ENCODE data around the gene KCNIP1. TPM values are rescaled to one million over a fixed set of nuclear protein-coding genes. Genes with fewer than 3 reads are reported as not detected.

Gene KCNIP1
- total RNA-seq, 2 experiments from 2014 or later, result not detected

- POLR2A ChIA-PET, result no interaction called here
- DNase-seq, result no peak
- no peak overlapping the region for H3K4me3 Mint-ChIP-seq
- H3K36me3 Mint-ChIP-seq (ENCODE audit: low read depth), result no peaks in the 10 kb centered on the region
- CTCF ChIA-PET, result no interaction called here
- H3K4me1 Mint-ChIP-seq, result no peaks in the 10 kb centered on the region
- H3K27ac Mint-ChIP-seq, result no peak overlapping the region
- H3K9me3 Mint-ChIP-seq, result no peaks in the 10 kb centered on the region
- H3K27me3 Mint-ChIP-seq, result peaks cover 53% of the 10 kb centered on the region
Observed at GRCh38 chr5:170501931-170502330, 1.9 kb upstream of the KCNIP1 start.

- ChIA-PET CTCF (no interaction called here), POLR2A (no interaction called here)
- Mint-ChIP-seq H3K36me3 (ENCODE audit: low read depth) (no peaks in the 10 kb centered on the region), H3K4me3 (no peak overlapping the region), H3K9me3 (no peaks in the 10 kb centered on the region), H3K27me3 (peaks cover 50% of the 10 kb centered on the region), H3K4me1 (no peaks in the 10 kb centered on the region), H3K27ac (no peak overlapping the region)
- DNase-seq, result no peak
Observed at GRCh38 chr5:170504616-170505266, 921 bp downstream of the KCNIP1 start.

GRCh38 chr5:170508036-170508435, 4.2 kb downstream of the KCNIP1 start:
- no peak for DNase-seq
- no peak overlapping the region for H3K4me3 Mint-ChIP-seq
- no peak overlapping the region for H3K27ac Mint-ChIP-seq
- ChIA-PET POLR2A (no interaction called here), CTCF (no interaction called here)
- no peaks in the 10 kb centered on the region for H3K4me1 Mint-ChIP-seq
- no peaks in the 10 kb centered on the region for H3K9me3 Mint-ChIP-seq
- H3K36me3 Mint-ChIP-seq (ENCODE audit: low read depth), result no peaks in the 10 kb centered on the region
- H3K27me3 Mint-ChIP-seq, result peaks cover 36% of the 10 kb centered on the region

GRCh38 chr5:170508660-170509347, 5.0 kb downstream of the KCNIP1 start:
- Mint-ChIP-seq H3K27ac (no peak overlapping the region), H3K36me3 (ENCODE audit: low read depth) (no peaks in the 10 kb centered on the region), H3K9me3 (no peaks in the 10 kb centered on the region), H3K27me3 (peaks cover 32% of the 10 kb centered on the region), H3K4me1 (no peaks in the 10 kb centered on the region), H3K4me3 (no peak overlapping the region)
- no peak for DNase-seq
- POLR2A ChIA-PET, result no interaction called here
- CTCF ChIA-PET, result no interaction called here

- ChIA-PET POLR2A (no interaction called here), CTCF (no interaction called here)
- Mint-ChIP-seq H3K4me3 (no peak overlapping the region), H3K9me3 (no peaks in the 10 kb centered on the region), H3K27me3 (peaks cover 32% of the 10 kb centered on the region), H3K36me3 (ENCODE audit: low read depth) (no peaks in the 10 kb centered on the region), H3K4me1 (no peaks in the 10 kb centered on the region), H3K27ac (no peak overlapping the region)
- no peak for DNase-seq
Observed at GRCh38 chr5:170509348-170509660, 5.5 kb downstream of the KCNIP1 start.

GRCh38 chr5:170510126-170510525, 6.3 kb downstream of the KCNIP1 start:
- no peak for DNase-seq
- H3K27ac Mint-ChIP-seq, result no peak overlapping the region
- ChIA-PET POLR2A (no interaction called here), CTCF (no interaction called here)
- H3K27me3 Mint-ChIP-seq, result peaks cover 24% of the 10 kb centered on the region
- H3K4me3 Mint-ChIP-seq, result no peak overlapping the region
- H3K4me1 Mint-ChIP-seq, result no peaks in the 10 kb centered on the region
- no peaks in the 10 kb centered on the region for H3K9me3 Mint-ChIP-seq
- H3K36me3 Mint-ChIP-seq (ENCODE audit: low read depth), result no peaks in the 10 kb centered on the region

GRCh38 chr5:170510559-170510958, 6.7 kb downstream of the KCNIP1 start:
- POLR2A ChIA-PET, result no interaction called here
- no peak for DNase-seq
- no peak overlapping the region for H3K27ac Mint-ChIP-seq
- H3K27me3 Mint-ChIP-seq, result peaks cover 20% of the 10 kb centered on the region
- H3K36me3 Mint-ChIP-seq (ENCODE audit: low read depth), result no peaks in the 10 kb centered on the region
- H3K4me3 Mint-ChIP-seq, result no peak overlapping the region
- CTCF ChIA-PET, result no interaction called here
- H3K9me3 Mint-ChIP-seq, result no peaks in the 10 kb centered on the region
- H3K4me1 Mint-ChIP-seq, result no peaks in the 10 kb centered on the region

- CTCF ChIA-PET, result no interaction called here
- Mint-ChIP-seq H3K9me3 (no peaks in the 10 kb centered on the region), H3K36me3 (ENCODE audit: low read depth) (no peaks in the 10 kb centered on the region), H3K27me3 (peaks cover 13% of the 10 kb centered on the region), H3K4me3 (no peak overlapping the region), H3K4me1 (no peaks in the 10 kb centered on the region), H3K27ac (no peak overlapping the region)
- POLR2A ChIA-PET, result no interaction called here
- DNase-seq, result no peak
Observed at GRCh38 chr5:170511551-170512258, 7.9 kb downstream of the KCNIP1 start.

GRCh38 chr5:170513856-170514525, 10.2 kb downstream of the KCNIP1 start:
- DNase-seq, result no peak
- ChIA-PET CTCF (interaction anchor here (0.8 kb wide), 1 partner anchor 8 kb away, joined by 3 read pairs; no protein-coding TSS in a partner anchor), POLR2A (no interaction called here)
- no peak overlapping the region for H3K4me3 Mint-ChIP-seq
- H3K9me3 Mint-ChIP-seq, result no peaks in the 10 kb centered on the region
- no peak overlapping the region for H3K27ac Mint-ChIP-seq
- H3K27me3 Mint-ChIP-seq, result peaks cover 2% of the 10 kb centered on the region
- H3K36me3 Mint-ChIP-seq (ENCODE audit: low read depth), result no peaks in the 10 kb centered on the region
- no peaks in the 10 kb centered on the region for H3K4me1 Mint-ChIP-seq

- POLR2A ChIA-PET, result no interaction called here
- CTCF ChIA-PET, result no interaction called here
- Mint-ChIP-seq H3K4me3 (no peak overlapping the region), H3K27ac (no peak overlapping the region), H3K36me3 (ENCODE audit: low read depth) (no peaks in the 10 kb centered on the region), H3K4me1 (no peaks in the 10 kb centered on the region), H3K27me3 (no peaks in the 10 kb centered on the region), H3K9me3 (no peaks in the 10 kb centered on the region)
- DNase-seq, result no peak
Observed at GRCh38 chr5:170517411-170517810, 13.6 kb downstream of the KCNIP1 start.

GRCh38 chr5:170518277-170518676, 14.5 kb downstream of the KCNIP1 start:
- Mint-ChIP-seq H3K36me3 (ENCODE audit: low read depth) (no peaks in the 10 kb centered on the region), H3K27ac (no peak overlapping the region), H3K4me1 (no peaks in the 10 kb centered on the region), H3K27me3 (no peaks in the 10 kb centered on the region), H3K4me3 (no peak overlapping the region), H3K9me3 (no peaks in the 10 kb centered on the region)
- ChIA-PET CTCF (no interaction called here), POLR2A (no interaction called here)
- DNase-seq, result no peak

- H3K36me3 Mint-ChIP-seq (ENCODE audit: low read depth), result no peaks in the 10 kb centered on the region
- DNase-seq, result no peak
- H3K4me1 Mint-ChIP-seq, result no peaks in the 10 kb centered on the region
- peaks cover 2% of the 10 kb centered on the region for H3K27me3 Mint-ChIP-seq
- H3K4me3 Mint-ChIP-seq, result no peak overlapping the region
- ChIA-PET CTCF (no interaction called here), POLR2A (no interaction called here)
- no peak overlapping the region for H3K27ac Mint-ChIP-seq
- H3K9me3 Mint-ChIP-seq, result no peaks in the 10 kb centered on the region
Observed at GRCh38 chr5:170519549-170519948, 15.7 kb downstream of the KCNIP1 start.

GRCh38 chr5:170520372-170520771, 16.6 kb downstream of the KCNIP1 start:
- Mint-ChIP-seq H3K9me3 (no peaks in the 10 kb centered on the region), H3K36me3 (ENCODE audit: low read depth) (no peaks in the 10 kb centered on the region), H3K4me1 (no peaks in the 10 kb centered on the region), H3K4me3 (no peak overlapping the region), H3K27ac (no peak overlapping the region), H3K27me3 (peaks cover 2% of the 10 kb centered on the region)
- CTCF ChIA-PET, result no interaction called here
- POLR2A ChIA-PET, result no interaction called here
- DNase-seq, result no peak

Data from activated CD4-positive, alpha-beta T cell treated with anti-CD3 and anti-CD28 coated beads, Interleukin-2, amount 10 ng/mL, durations not matched to agents 7 days and 5 days (primary cell).